Gastroesophageal sphincter (tissue), 4 donors: ENCODE data around the gene RALGPS1. TPM values are rescaled to one million over a fixed set of nuclear protein-coding genes. Genes with fewer than 3 reads are reported as not detected.
A peak's percentile ranks its signal among the peaks of the same experiment; 100 is the strongest.

Source experiments
- ATAC-seq: fragments of 150-250 bp; one replicate; pipeline ENCODE4 v1.9.1; 2016; ENCODE audit warnings: mild to moderate bottlenecking, moderate library complexity
- H3K27ac ChIP-seq, 4 donors: fragments of 200-600 bp; sonication (generic) in 3 of 4; 1 replicate in 3 of 4; 2 replicates in 1 of 4; pipeline ENCODE4 v1.5.1; 2016 to 2019
- H3K27me3 ChIP-seq: fragments of 200-600 bp; sonication (generic); one replicate; pipeline ENCODE4 v1.5.1; 2019
- H3K36me3 ChIP-seq, 2 donors: fragments of 200-600 bp; sonication (generic); one replicate each; pipeline ENCODE4 v1.5.1; 2019; ENCODE audit warnings: control low read depth in 1 of 2
- H3K4me1 ChIP-seq, 3 donors: fragments of 200-600 bp; sonication (generic); 1 replicate in 2 of 3; 2 replicates in 1 of 3; pipeline ENCODE4 v1.5.1; 2016 to 2019; ENCODE audit warnings: control low read depth in 2 of 3
- H3K4me3 ChIP-seq, 2 donors: fragments of 200-600 bp; sonication (generic); one replicate each; pipeline ENCODE4 v1.5.1; 2019; ENCODE audit warnings: mild to moderate bottlenecking in 1 of 2, moderate library complexity in 1 of 2
- H3K9me3 ChIP-seq, 3 donors: fragments of 200-600 bp; sonication (generic); one replicate each; pipeline ENCODE4 v1.5.1; 2017 to 2019; ENCODE audit warnings: control low read depth in 2 of 3
- CTCF ChIP-seq, 4 experiments: fragments of 200-600 bp in 2 of 4; fragments of 450-650 bp in 2 of 4; sonication (generic) in 1 of 4; IDR thresholded peaks; one replicate each; pipeline ENCODE4 v1.5.1; 2017 to 2019; ENCODE audit warnings: antibody characterized with exemption in 4 of 4, mild to moderate bottlenecking in 2 of 4, moderate library complexity in 2 of 4
- EP300 ChIP-seq: sonication (generic); formaldehyde crosslinking; IDR thresholded peaks from one replicate; pipeline ENCODE4 v1.6.1; 2017; ENCODE audit warnings: antibody characterized with exemption, mild to moderate bottlenecking
- POLR2A ChIP-seq, 2 donors: fragments of 450-650 bp; IDR thresholded peaks; one replicate each; pipeline ENCODE4 v1.6.1; 2017; ENCODE audit warnings: antibody characterized with exemption in 2 of 2, mild to moderate bottlenecking in 2 of 2, moderate library complexity in 1 of 2
- POLR2AphosphoS5 ChIP-seq: sonication (generic); formaldehyde crosslinking; IDR thresholded peaks from one replicate; pipeline ENCODE4 v1.6.1; 2017; ENCODE audit warnings: antibody characterized with exemption
- WGBS, 2 donors: methylation state at CpG; one replicate each; pipeline ENCODE4 v1.1.5; 2018; ENCODE audit warnings: low coverage in 1 of 2; 5-methylcytosine and 5-hydroxymethylcytosine counted together
- total RNA-seq, 4 donors: library from RNA; depleted of rRNA; stranded (reverse); fragments of >200 nt; gene quantifications; one replicate each; pipeline ENCODE4 v1.1.0, GENCODE V29; 2016

The RALGPS1 gene
- total RNA-seq, 4 donors from 2014 or later = 5.9 to 17.4 (median 11.3) TPM

GRCh38 chr9:127066060-127066850 lies 151.7 kb downstream of the RALGPS1 start:
- H3K27ac ChIP-seq = no peak overlapping the region
- H3K4me3 ChIP-seq = no peak overlapping the region
- 89 to 100% methylated on average over 1 to 9 of the region's 9 CpGs for WGBS, 2 donors
- no peaks in the 10 kb centered on the region for H3K4me1 ChIP-seq
- H3K9me3 ChIP-seq = peaks cover 0 to 2% (median 0%) of the 10 kb centered on the region in 3 donors
- peaks cover 0 to 26% of the 10 kb centered on the region in 2 donors for H3K36me3 ChIP-seq
- ATAC-seq = no peak
- no peaks in the 10 kb centered on the region for H3K27me3 ChIP-seq
- TF ChIP-seq CTCF (IDR thresholded peaks at IDR 0.05) = no peak
- TF ChIP-seq EP300 = no peak
- no peak for TF ChIP-seq POLR2AphosphoS5
- TF ChIP-seq POLR2A (IDR thresholded peaks at IDR 0.05) = no peak

GRCh38 chr9:127066851-127067136 lies 152.2 kb downstream of the RALGPS1 start:
- WGBS, 2 donors = 84 to 100% methylated on average over 2 of the region's 2 CpGs
- H3K36me3 ChIP-seq = peaks cover 0 to 26% of the 10 kb centered on the region in 2 donors
- H3K4me3 ChIP-seq = no peak overlapping the region
- no peak for ATAC-seq
- H3K27ac ChIP-seq = no peak overlapping the region
- no peak for TF ChIP-seq POLR2AphosphoS5
- TF ChIP-seq EP300 = no peak
- TF ChIP-seq POLR2A (IDR thresholded peaks at IDR 0.05) = no peak
- no peak for TF ChIP-seq CTCF (IDR thresholded peaks at IDR 0.05)
- peaks cover 0 to 7% (median 0%) of the 10 kb centered on the region in 3 donors for H3K9me3 ChIP-seq
- no peaks in the 10 kb centered on the region for H3K4me1 ChIP-seq
- no peaks in the 10 kb centered on the region for H3K27me3 ChIP-seq

GRCh38 chr9:127067603-127068220 lies 153.1 kb downstream of the RALGPS1 start:
- Histone ChIP-seq H3K9me3 (peaks cover 0 to 12% (median 0%) of the 10 kb centered on the region in 3 donors), H3K27me3 (no peaks in the 10 kb centered on the region), H3K4me1 (no peaks in the 10 kb centered on the region), H3K36me3 (peaks cover 0 to 33% of the 10 kb centered on the region in 2 donors), H3K27ac (no peak overlapping the region), H3K4me3 (no peak overlapping the region)
- 89 to 91% methylated on average over 5 of the region's 5 CpGs for WGBS, 2 donors
- TF ChIP-seq POLR2AphosphoS5 (no peak), EP300 (no peak), CTCF (IDR thresholded peaks at IDR 0.05) (no peak), POLR2A (IDR thresholded peaks at IDR 0.05) (no peak)
- no peak for ATAC-seq

- H3K4me3 ChIP-seq = no peak overlapping the region
- peaks cover 0 to 37% (median 6%) of the 10 kb centered on the region in 3 donors for H3K4me1 ChIP-seq
- H3K27ac ChIP-seq = peak overlapping the region in 2 of 4 donors; percentile 14 to 31
- no peak for TF ChIP-seq POLR2A (IDR thresholded peaks at IDR 0.05)
- TF ChIP-seq POLR2AphosphoS5 = no peak
- no peak for TF ChIP-seq CTCF (IDR thresholded peaks at IDR 0.05)
- TF ChIP-seq EP300 = no peak
- H3K27me3 ChIP-seq = no peaks in the 10 kb centered on the region
- H3K9me3 ChIP-seq = peaks cover 0 to 12% (median 0%) of the 10 kb centered on the region in 3 donors
- peaks cover 0 to 15% of the 10 kb centered on the region in 2 donors for H3K36me3 ChIP-seq
- peak; percentile 52 for ATAC-seq
- WGBS, 2 donors = 81 to 84% methylated on average over 2 to 3 of the region's 4 CpGs
Measured at GRCh38 chr9:127074561-127075548, 160.3 kb downstream of the RALGPS1 start.
